ENCODE results near the gene CSPG5.

- TF ChIP-seq CTCF (IDR thresholded peaks at IDR 0.05) (no peak), POLR2A (IDR thresholded peaks at IDR 0.05) (no peak), POLR2AphosphoS5 (IDR thresholded peaks at IDR 0.05) (no peak)
Measured at GRCh38 chr3:47579875-47580274, 1.2 kb upstream of the CSPG5 start.

All from prostate gland (tissue), 2 donors.